ENCODE data around the gene TMIGD2.

DNA sequence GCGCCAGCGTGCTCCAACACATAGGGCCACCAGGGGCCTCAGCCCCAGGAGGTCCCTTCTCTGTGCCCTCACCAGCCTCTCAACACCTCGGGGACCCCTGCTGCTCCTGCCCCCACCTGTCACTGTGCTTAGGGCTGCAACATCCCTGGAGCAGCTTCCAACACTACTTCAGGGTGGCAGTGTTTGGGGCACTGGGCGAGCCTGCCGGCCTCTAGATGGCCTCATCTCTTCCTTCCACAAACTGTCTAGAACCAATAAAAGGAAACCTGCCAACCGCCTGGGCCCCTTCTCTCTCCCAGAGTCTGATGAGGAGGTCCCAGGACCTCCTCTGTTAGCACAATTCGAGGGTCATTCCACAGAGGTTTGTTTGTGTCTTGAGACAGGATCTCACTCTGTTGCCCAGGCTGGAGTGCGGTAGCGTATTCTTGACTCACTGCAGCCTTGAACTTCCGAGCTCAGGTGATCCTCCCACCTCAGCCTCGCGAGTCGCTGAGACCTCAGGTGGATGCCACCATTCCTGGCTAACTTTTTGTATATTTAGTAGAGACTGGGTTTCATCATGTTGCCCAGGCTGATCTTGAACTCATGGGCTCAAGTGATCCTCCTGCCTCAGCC, 33.3 kb downstream of the TMIGD2 start:
- TF ChIP-seq, protein P1, sequence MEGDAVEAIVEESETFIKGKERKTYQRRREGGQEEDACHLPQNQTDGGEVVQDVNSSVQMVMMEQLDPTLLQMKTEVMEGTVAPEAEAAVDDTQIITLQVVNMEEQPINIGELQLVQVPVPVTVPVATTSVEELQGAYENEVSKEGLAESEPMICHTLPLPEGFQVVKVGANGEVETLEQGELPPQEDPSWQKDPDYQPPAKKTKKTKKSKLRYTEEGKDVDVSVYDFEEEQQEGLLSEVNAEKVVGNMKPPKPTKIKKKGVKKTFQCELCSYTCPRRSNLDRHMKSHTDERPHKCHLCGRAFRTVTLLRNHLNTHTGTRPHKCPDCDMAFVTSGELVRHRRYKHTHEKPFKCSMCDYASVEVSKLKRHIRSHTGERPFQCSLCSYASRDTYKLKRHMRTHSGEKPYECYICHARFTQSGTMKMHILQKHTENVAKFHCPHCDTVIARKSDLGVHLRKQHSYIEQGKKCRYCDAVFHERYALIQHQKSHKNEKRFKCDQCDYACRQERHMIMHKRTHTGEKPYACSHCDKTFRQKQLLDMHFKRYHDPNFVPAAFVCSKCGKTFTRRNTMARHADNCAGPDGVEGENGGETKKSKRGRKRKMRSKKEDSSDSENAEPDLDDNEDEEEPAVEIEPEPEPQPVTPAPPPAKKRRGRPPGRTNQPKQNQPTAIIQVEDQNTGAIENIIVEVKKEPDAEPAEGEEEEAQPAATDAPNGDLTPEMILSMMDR (conservative IDR thresholded peaks at IDR 0.05; ENCODE audit: low read depth, low read length), result no peak
- TF ChIP-seq EZH2phosphoT487 (IDR thresholded peaks at IDR 0.05; ENCODE audit: borderline replicate concordance, low read length), result no peak
- no peak for TF ChIP-seq EZH2 (IDR thresholded peaks at IDR 0.05; ENCODE audit: low read length, unreplicated experiment)
